ENCODE results near the gene ARRDC2. TPM values are rescaled to one million over a fixed set of nuclear protein-coding genes. Genes with fewer than 3 reads are reported as not detected.

Gene ARRDC2
- total and polyA plus RNA-seq, 2 donors from 2014 or later = 20.8 to 68.4 TPM

DNA sequence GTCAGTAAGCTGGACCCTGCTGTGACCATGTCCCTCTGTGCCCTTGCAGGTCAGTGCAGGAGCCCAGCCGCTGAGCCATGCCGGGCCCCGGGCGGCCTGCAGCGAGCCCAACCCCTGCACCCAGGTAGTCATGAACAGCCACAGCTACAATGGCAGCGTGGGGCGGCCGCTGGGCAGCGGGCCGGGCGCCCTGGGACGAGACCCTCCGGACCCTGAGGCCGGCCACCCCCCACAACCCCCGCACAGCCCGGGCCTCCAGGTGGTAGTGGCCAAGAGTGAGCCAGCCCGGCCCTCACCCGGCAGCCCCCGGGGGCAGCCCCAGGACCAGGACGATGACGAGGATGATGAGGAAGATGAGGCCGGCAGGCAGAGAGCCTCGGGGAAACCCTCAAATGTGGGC lies 34.2 kb upstream of the ARRDC2 start:
- TF ChIP-seq, protein P1, sequence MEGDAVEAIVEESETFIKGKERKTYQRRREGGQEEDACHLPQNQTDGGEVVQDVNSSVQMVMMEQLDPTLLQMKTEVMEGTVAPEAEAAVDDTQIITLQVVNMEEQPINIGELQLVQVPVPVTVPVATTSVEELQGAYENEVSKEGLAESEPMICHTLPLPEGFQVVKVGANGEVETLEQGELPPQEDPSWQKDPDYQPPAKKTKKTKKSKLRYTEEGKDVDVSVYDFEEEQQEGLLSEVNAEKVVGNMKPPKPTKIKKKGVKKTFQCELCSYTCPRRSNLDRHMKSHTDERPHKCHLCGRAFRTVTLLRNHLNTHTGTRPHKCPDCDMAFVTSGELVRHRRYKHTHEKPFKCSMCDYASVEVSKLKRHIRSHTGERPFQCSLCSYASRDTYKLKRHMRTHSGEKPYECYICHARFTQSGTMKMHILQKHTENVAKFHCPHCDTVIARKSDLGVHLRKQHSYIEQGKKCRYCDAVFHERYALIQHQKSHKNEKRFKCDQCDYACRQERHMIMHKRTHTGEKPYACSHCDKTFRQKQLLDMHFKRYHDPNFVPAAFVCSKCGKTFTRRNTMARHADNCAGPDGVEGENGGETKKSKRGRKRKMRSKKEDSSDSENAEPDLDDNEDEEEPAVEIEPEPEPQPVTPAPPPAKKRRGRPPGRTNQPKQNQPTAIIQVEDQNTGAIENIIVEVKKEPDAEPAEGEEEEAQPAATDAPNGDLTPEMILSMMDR (IDR thresholded peaks at IDR 0.05; ENCODE audit: borderline replicate concordance, extremely low read depth, insufficient read depth) = no peak
- Histone ChIP-seq H3K9me3 (ENCODE audit: control insufficient read depth in 2 of 3, insufficient read depth in 1 of 3, low read length in 3 of 3) (no peaks in the 10 kb centered on the region), H3K4me3 (ENCODE audit: low read length in 3 of 3) (no peak overlapping the region), H3K27me3 (ENCODE audit: control insufficient read depth, insufficient read depth, low read length) (no peaks in the 10 kb centered on the region), H3K9ac (ENCODE audit: low read length in 3 of 3) (no peak overlapping the region), H3K4me1 (ENCODE audit: control insufficient read depth in 2 of 3, insufficient read depth in 2 of 3, low read depth in 1 of 3, low read length in 3 of 3) (no peaks in the 10 kb centered on the region), H3K36me3 (ENCODE audit: control insufficient read depth in 2 of 3, insufficient read depth in 3 of 3, low read length in 3 of 3) (no peaks in the 10 kb centered on the region), H3K27ac (ENCODE audit: low read depth in 2 of 2, low read length in 2 of 2) (no peak overlapping the region)
- FAIRE-seq (no peak), DNase-seq (no peak)
- intact Hi-C loops (cut with DNase I) = no loop called here

DNA sequence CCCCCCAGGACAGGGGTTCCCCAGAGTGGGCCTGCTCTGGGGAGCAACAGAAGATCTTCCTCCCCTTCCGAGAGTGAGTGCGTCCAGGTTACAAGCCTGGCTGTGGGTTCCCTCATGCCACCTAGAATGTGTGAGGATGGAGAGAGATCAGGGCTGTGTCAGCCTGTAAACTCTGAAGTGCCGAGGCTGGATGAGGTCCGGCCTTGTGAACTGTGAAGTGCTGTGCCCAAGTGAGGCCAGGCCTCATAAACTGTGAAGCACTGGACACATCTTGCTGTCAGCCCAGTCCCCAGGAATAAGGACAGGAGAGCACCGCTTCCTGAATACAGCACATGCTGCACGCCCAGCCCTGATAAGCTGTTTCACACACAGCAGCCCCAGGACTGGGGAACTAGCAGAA lies 33.4 kb upstream of the ARRDC2 start:
- FAIRE-seq (no peak), DNase-seq (no peak)
- no peak overlapping the region for H3K27ac ChIP-seq (ENCODE audit: low read depth in 2 of 2, low read length in 2 of 2)
- no peaks in the 10 kb centered on the region for H3K4me1 ChIP-seq (ENCODE audit: control insufficient read depth in 2 of 3, insufficient read depth in 2 of 3, low read depth in 1 of 3, low read length in 3 of 3)
- no peak overlapping the region for H3K4me3 ChIP-seq (ENCODE audit: low read length in 3 of 3)
- no peaks in the 10 kb centered on the region for H3K36me3 ChIP-seq (ENCODE audit: control insufficient read depth in 2 of 3, insufficient read depth in 3 of 3, low read length in 3 of 3)
- no peak overlapping the region for H3K9ac ChIP-seq (ENCODE audit: low read length in 3 of 3)
- intact Hi-C loops (cut with DNase I) = no loop called here
- no peaks in the 10 kb centered on the region for H3K9me3 ChIP-seq (ENCODE audit: control insufficient read depth in 2 of 3, insufficient read depth in 1 of 3, low read length in 3 of 3)
- H3K27me3 ChIP-seq (ENCODE audit: control insufficient read depth, insufficient read depth, low read length) = no peaks in the 10 kb centered on the region
- TF ChIP-seq, protein P1 (IDR thresholded peaks at IDR 0.05; ENCODE audit: borderline replicate concordance, extremely low read depth, insufficient read depth) = no peak

DNA sequence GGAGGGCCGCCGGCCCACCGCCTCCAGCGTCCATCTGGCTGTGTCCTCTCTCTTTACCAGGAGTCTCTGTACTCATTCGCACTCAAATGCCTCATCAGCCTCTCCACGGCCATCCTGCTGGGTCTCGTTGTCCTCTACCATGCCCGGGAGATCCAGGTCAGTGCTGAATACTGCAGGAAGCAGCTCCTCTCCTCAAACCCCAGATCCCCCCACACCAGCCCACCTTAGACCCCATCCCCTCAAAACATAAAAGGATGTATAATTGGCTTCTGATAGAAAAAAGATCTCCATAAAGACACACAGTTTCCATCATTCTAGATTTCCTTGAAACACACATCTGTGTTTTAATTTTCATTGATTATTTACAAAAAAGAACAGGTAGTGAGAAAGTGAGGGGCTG lies 32.9 kb upstream of the ARRDC2 start:
- H3K4me1 ChIP-seq (ENCODE audit: control insufficient read depth in 2 of 3, insufficient read depth in 2 of 3, low read depth in 1 of 3, low read length in 3 of 3) = no peaks in the 10 kb centered on the region
- no peaks in the 10 kb centered on the region for H3K36me3 ChIP-seq (ENCODE audit: control insufficient read depth in 2 of 3, insufficient read depth in 3 of 3, low read length in 3 of 3)
- H3K4me3 ChIP-seq (ENCODE audit: low read length in 3 of 3) = no peak overlapping the region
- no peak overlapping the region for H3K27ac ChIP-seq (ENCODE audit: low read depth in 2 of 2, low read length in 2 of 2)
- no peaks in the 10 kb centered on the region for H3K9me3 ChIP-seq (ENCODE audit: control insufficient read depth in 2 of 3, insufficient read depth in 1 of 3, low read length in 3 of 3)
- no peak overlapping the region for H3K9ac ChIP-seq (ENCODE audit: low read length in 3 of 3)
- no peak for FAIRE-seq
- TF ChIP-seq, protein P1 (IDR thresholded peaks at IDR 0.05; ENCODE audit: borderline replicate concordance, extremely low read depth, insufficient read depth) = no peak
- intact Hi-C loops (cut with DNase I) = no loop called here
- H3K27me3 ChIP-seq (ENCODE audit: control insufficient read depth, insufficient read depth, low read length) = no peaks in the 10 kb centered on the region
- no peak for DNase-seq

DNA sequence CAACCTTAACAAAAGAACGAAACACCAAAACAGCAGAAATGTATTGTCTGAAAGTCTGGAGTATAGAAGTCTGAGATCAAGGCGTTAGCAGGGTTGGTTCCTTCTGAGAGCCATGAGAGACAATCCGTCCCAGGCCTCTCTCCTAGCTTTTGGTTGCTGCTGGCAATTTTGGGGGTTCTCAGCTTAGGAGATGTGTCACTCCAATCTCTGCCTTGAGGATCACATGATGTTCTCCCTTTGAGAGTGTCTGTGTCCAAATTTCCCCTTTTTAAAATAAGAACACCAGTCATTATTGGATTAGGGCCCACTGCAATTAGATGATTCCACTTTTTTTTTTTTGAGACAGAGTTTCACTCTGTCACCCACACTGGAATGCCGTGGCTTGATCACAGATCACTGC lies 30.9 kb upstream of the ARRDC2 start:
- FAIRE-seq (no peak), DNase-seq (no peak)
- TF ChIP-seq, protein P1 (IDR thresholded peaks at IDR 0.05; ENCODE audit: borderline replicate concordance, extremely low read depth, insufficient read depth) = no peak
- Histone ChIP-seq H3K9ac (ENCODE audit: low read length in 3 of 3) (no peak overlapping the region), H3K4me1 (ENCODE audit: control insufficient read depth in 2 of 3, insufficient read depth in 2 of 3, low read depth in 1 of 3, low read length in 3 of 3) (no peaks in the 10 kb centered on the region), H3K9me3 (ENCODE audit: control insufficient read depth in 2 of 3, insufficient read depth in 1 of 3, low read length in 3 of 3) (no peaks in the 10 kb centered on the region), H3K4me3 (ENCODE audit: low read length in 3 of 3) (no peak overlapping the region), H3K27ac (ENCODE audit: low read depth in 2 of 2, low read length in 2 of 2) (no peak overlapping the region), H3K36me3 (ENCODE audit: control insufficient read depth in 2 of 3, insufficient read depth in 3 of 3, low read length in 3 of 3) (no peaks in the 10 kb centered on the region), H3K27me3 (ENCODE audit: control insufficient read depth, insufficient read depth, low read length) (no peaks in the 10 kb centered on the region)
- intact Hi-C loops (cut with DNase I) = no loop called here

Data from kidney (tissue), 14 donors.